Astrocyte of the spinal cord (primary cell): ENCODE results near the gene PDE12.

Experiments used
- DNase-seq: peaks from one replicate; pipeline ENCODE4 v3.0.0; 2011; ENCODE audit warnings: low read depth, low spot score
- H3K4me3 ChIP-seq: 2 replicates; pipeline ENCODE4 v1.5.1; 2011; ENCODE audit warnings: low read depth, mild to moderate bottlenecking, low read length, moderate library complexity
- CTCF ChIP-seq: IDR thresholded peaks from 2 replicates; pipeline ENCODE4 v1.5.1; 2012; ENCODE audit warnings: low read depth, mild to moderate bottlenecking, low read length, inconsistent platforms
- in situ Hi-C: cut with HindIII; loops from 2 replicates; pipeline ENCODE4 v1.10.0; 2017; ENCODE audit warnings: low sequenced_read_pairs

The PDE12 gene

DNA sequence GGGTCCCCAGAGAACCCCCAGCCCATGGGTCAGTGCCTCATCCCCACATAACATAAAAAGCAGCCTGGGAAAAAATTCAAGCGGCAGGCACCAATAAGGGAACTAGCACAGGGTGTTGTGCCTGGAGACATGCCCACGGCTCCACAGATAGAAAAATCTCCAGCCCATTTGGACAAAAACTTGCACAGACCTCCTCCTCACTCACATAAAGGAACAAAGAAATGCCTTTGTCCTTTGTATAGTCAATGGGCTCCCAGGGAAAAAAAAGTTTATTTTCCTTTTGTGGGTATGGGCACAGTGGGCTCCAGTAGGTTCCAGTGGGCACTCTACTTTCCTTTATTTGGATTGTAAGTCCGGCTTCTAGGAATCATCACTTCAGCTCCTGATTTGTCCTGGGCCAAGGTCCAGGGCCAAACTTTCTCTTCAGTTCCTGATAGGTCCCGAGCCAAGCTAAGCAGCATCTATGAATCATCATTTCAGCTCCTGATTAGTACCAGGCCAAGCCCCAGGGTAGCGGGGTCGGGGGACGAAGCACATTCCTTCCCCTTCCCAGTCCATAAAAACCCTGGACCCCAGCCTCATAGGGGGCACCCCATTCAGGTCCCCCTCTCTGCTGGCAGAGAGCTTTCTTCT lies 10.3 kb upstream of the PDE12 start:
- in situ Hi-C loops: no loop called here
- H3K4me3 ChIP-seq: no peak overlapping the region
- TF ChIP-seq CTCF: no peak
- no peak for DNase-seq

DNA sequence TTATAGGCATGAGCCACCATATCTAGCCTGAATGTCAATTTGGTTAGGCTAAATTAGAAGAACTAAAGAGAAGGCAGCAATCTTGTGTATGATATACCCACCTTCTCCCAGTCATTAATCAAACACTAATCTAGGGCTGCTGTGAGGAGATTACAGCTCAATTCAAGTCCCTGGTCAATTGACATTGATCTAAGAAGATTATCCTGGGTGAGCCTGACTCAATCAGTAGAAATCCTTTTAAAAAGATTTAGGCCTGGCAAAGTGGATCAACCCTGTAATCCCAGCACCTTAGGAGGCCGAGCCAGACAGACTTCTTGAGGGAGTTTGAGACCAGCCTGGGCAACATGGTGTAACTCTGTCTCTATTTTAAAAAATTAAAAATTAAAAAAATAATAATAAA lies 9.5 kb upstream of the PDE12 start:
- no peak for TF ChIP-seq CTCF
- in situ Hi-C loops: no loop called here
- H3K4me3 ChIP-seq: no peak overlapping the region
- DNase-seq: no peak

- TF ChIP-seq CTCF: no peak
- in situ Hi-C loops: no loop called here
- DNase-seq: no peak
- H3K4me3 ChIP-seq: peak overlapping the region; percentile 92
Measured at GRCh38 chr3:57555306-57555705, 768 bp upstream of the PDE12 start.

DNA sequence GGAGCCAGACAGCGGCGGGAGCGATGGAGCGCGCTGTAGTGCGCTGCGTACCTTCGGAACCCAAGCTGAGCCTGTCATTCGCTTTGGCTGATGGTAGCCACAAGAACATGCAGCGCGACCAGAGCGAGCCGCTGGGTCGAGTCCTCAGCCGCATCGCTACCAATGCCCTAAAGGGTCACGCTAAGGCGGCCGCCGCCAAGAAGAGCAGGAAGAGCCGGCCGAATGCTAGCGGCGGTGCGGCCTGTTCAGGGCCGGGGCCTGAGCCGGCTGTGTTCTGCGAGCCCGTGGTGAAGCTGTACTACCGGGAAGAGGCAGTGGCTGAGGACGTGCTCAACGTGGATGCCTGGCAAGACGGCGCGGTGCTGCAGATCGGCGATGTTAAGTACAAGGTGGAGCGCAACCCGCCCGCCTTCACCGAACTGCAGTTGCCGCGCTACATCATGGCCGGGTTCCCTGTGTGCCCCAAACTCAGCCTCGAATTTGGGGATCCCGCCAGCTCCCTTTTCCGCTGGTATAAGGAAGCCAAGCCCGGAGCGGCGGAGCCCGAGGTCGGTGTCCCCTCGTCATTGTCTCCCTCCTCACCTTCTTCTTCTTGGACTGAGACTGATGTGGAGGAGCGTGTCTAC lies 498 bp downstream of the PDE12 start:
- H3K4me3 ChIP-seq: peak overlapping the region; percentile 92
- in situ Hi-C loops: no loop called here
- DNase-seq: no peak
- no peak for TF ChIP-seq CTCF

DNA sequence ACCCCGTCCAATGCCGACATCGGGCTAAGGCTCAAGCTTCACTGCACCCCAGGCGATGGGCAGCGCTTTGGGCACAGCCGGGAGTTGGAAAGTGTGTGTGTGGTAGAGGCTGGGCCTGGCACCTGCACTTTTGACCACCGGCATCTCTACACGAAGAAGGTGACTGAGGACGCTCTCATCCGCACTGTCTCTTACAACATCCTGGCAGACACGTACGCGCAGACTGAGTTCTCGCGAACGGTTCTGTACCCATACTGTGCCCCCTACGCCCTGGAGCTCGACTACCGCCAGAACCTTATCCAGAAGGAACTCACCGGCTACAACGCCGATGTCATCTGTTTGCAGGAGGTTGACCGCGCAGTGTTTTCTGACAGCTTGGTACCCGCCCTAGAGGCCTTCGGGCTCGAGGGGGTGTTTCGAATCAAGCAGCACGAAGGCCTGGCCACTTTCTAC lies 1.0 kb downstream of the PDE12 start:
- in situ Hi-C loops: no loop called here
- TF ChIP-seq CTCF: no peak
- peak overlapping the region; percentile 92 for H3K4me3 ChIP-seq
- peak; percentile 41 for DNase-seq

DNA sequence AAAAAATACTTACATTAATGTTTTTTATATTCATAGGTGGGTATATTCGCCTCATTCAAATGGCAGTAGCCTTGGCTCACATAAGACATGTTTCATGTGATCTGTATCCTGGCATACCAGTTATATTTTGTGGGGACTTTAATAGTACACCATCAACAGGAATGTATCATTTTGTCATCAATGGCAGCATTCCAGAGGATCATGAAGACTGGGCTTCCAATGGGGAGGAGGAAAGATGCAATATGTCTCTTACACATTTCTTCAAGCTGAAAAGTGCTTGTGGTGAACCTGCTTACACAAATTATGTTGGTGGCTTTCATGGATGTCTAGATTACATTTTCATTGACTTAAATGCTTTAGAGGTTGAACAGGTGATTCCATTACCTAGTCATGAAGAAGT lies 3.5 kb downstream of the PDE12 start:
- DNase-seq: no peak
- TF ChIP-seq CTCF: no peak
- in situ Hi-C loops: no loop called here
- no peak overlapping the region for H3K4me3 ChIP-seq
